Nephron (organoid): Measurements from ENCODE around the gene AADACL4.
"Not testable (repeated sequence)": the region's sequence is repeated elsewhere in the genome, so short reads cannot be mapped to it uniquely, and the experiment has no call there.

Experiments
- H3K27ac Mint-ChIP-seq, 3 experiments: 2 replicates each; pipeline ENCODE4 v1.8.0; 2020; ENCODE audit warnings: mixed read lengths in 3 of 3, mild to moderate bottlenecking in 2 of 3, moderate library complexity in 1 of 3
- H3K27me3 Mint-ChIP-seq: 2 replicates; pipeline ENCODE4 v1.8.0; 2021; ENCODE audit warnings: low read depth, mild to moderate bottlenecking, moderate library complexity, mixed read lengths
- H3K36me3 Mint-ChIP-seq: 2 replicates; pipeline ENCODE4 v1.8.0; 2020; ENCODE audit warnings: low read depth, mixed read lengths
- H3K4me1 Mint-ChIP-seq: 2 replicates; pipeline ENCODE4 v1.8.0; 2020; ENCODE audit warnings: mixed read lengths
- H3K4me3 Mint-ChIP-seq, 3 experiments: 2 replicates each; pipeline ENCODE4 v1.8.0; 2020; ENCODE audit warnings: mild to moderate bottlenecking in 3 of 3, mixed read lengths in 3 of 3, moderate library complexity in 2 of 3
- H3K9me3 Mint-ChIP-seq: 2 replicates; pipeline ENCODE4 v1.8.0; 2020; ENCODE audit warnings: mixed read lengths
- CTCF ChIP-seq, 3 experiments: fragments of 200-600 bp; sonication (generic); IDR thresholded peaks; one replicate each; pipeline ENCODE4 v1.5.0; 2021; ENCODE audit warnings: antibody characterized with exemption in 3 of 3; ENCODE audit not compliant: unreplicated experiment in 3 of 3

AADACL4 gene

GRCh38 chr1:12665511-12665910 lies 21.6 kb downstream of the AADACL4 start:
- Mint-ChIP-seq H3K27ac (no peak overlapping the region), H3K4me3 (no peak overlapping the region), H3K9me3 (peaks cover 10% of the 10 kb centered on the region), H3K36me3 (no peaks in the 10 kb centered on the region), H3K27me3 (peaks cover 6% of the 10 kb centered on the region), H3K4me1 (peaks cover 20% of the 10 kb centered on the region)
- no peak for TF ChIP-seq CTCF (IDR thresholded peaks at IDR 0.05; ENCODE audit: unreplicated experiment in 3 of 3)

GRCh38 chr1:12666141-12666735 lies 22.4 kb downstream of the AADACL4 start:
- Mint-ChIP-seq H3K27me3 (peaks cover 6% of the 10 kb centered on the region), H3K4me3 (no peak overlapping the region), H3K27ac (no peak overlapping the region), H3K4me1 (peaks cover 27% of the 10 kb centered on the region), H3K9me3 (peaks cover 12% of the 10 kb centered on the region), H3K36me3 (no peaks in the 10 kb centered on the region)
- no peak for TF ChIP-seq CTCF (IDR thresholded peaks at IDR 0.05; ENCODE audit: unreplicated experiment in 3 of 3)

GRCh38 chr1:12669529-12670068 lies 25.7 kb downstream of the AADACL4 start:
- Mint-ChIP-seq H3K4me3 (no peak overlapping the region), H3K4me1 (peaks cover 31% of the 10 kb centered on the region), H3K36me3 (no peaks in the 10 kb centered on the region), H3K9me3 (peaks cover 13% of the 10 kb centered on the region), H3K27me3 (peaks cover 6% of the 10 kb centered on the region), H3K27ac (peak overlapping the region in 2 of 3 experiments; percentile 63 to 84)
- TF ChIP-seq CTCF (IDR thresholded peaks at IDR 0.05; ENCODE audit: unreplicated experiment in 3 of 3) = no peak

DNA sequence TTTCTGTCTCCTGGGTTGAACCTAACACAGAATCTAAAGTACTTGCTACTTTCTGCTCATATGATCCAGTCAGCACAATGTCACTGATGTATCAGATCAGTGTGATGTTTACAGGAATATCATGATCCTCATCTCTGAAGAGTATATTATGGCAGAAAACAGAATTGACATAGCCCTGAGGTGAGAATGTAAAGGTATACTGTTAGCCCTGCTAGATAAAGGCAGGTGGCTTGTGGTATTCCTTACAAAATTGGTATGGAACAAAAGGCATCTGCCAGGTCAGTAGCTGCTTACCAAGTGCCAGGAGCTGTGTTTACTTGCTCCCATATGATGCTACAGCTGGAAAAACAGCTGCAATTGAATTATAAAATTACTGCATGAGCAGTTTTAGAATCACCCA lies 30.5 kb downstream of the AADACL4 start:
- H3K9me3 Mint-ChIP-seq = peaks cover 6% of the 10 kb centered on the region
- TF ChIP-seq CTCF (IDR thresholded peaks at IDR 0.05; ENCODE audit: unreplicated experiment in 3 of 3) = no peak
- no peaks in the 10 kb centered on the region for H3K36me3 Mint-ChIP-seq
- H3K4me3 Mint-ChIP-seq = no peak overlapping the region
- H3K27ac Mint-ChIP-seq = no peak overlapping the region
- peaks cover 4% of the 10 kb centered on the region for H3K27me3 Mint-ChIP-seq
- H3K4me1 Mint-ChIP-seq = peaks cover 24% of the 10 kb centered on the region

GRCh38 chr1:12676122-12676521 lies 32.2 kb downstream of the AADACL4 start:
- H3K4me3 Mint-ChIP-seq, H3K27ac Mint-ChIP-seq, H3K27me3 Mint-ChIP-seq, H3K36me3 Mint-ChIP-seq: not testable (repeated sequence)
- H3K4me1 Mint-ChIP-seq = peaks cover 10% of the 10 kb centered on the region
- H3K9me3 Mint-ChIP-seq = peaks cover 16% of the 10 kb centered on the region

- no peak for TF ChIP-seq CTCF (IDR thresholded peaks at IDR 0.05; ENCODE audit: unreplicated experiment in 3 of 3)
- no peak overlapping the region for H3K4me3 Mint-ChIP-seq
- no peaks in the 10 kb centered on the region for H3K36me3 Mint-ChIP-seq
- no peak overlapping the region for H3K27ac Mint-ChIP-seq
- peaks cover 13% of the 10 kb centered on the region for H3K9me3 Mint-ChIP-seq
- H3K27me3 Mint-ChIP-seq = peaks cover 4% of the 10 kb centered on the region
- H3K4me1 Mint-ChIP-seq = no peaks in the 10 kb centered on the region
These were observed 33.7 kb downstream of the AADACL4 start for GRCh38 chr1:12677565-12677964.
